ENCODE data around the gene PDE9A. TPM values are rescaled to one million over a fixed set of nuclear protein-coding genes. Genes with fewer than 3 reads are reported as not detected.
"Not testable (repeated sequence)": the region's sequence is repeated elsewhere in the genome, so short reads cannot be mapped to it uniquely, and the experiment has no call there.

PDE9A gene
- total RNA-seq, 1 donor from 2014 or later, result 16.7 TPM

DNA sequence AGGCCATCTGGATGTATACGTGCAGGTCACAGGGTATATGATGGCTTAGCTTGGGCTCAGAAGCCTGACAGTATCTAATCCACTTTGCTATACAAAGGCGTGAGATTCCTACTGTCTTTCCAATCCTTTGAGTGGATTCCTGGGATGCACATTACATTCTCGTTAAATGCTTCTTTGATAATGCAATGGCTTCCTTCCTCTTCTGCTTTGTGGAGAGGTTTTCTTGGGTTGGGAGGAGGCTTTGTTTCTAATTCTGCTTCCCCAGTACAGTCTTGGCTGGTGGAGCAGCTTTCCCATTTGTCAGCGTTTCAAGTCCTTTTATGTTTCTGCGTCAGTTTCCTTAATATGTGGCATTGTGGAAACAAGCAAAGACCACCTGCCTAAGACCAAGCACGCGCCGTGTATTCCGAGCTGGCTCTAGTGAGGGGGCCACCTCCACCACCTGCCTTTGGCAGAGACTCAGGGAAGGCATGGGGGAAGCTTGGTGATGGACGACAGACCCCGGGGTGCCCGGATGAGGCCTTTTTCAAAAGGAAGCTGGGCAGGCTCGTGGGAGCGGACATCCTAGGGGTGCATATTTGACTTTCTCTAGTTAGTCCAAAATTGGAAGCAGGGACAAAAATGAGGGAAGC is 153.2 kb downstream of the PDE9A start:
- DNase-seq, result no peak

DNA sequence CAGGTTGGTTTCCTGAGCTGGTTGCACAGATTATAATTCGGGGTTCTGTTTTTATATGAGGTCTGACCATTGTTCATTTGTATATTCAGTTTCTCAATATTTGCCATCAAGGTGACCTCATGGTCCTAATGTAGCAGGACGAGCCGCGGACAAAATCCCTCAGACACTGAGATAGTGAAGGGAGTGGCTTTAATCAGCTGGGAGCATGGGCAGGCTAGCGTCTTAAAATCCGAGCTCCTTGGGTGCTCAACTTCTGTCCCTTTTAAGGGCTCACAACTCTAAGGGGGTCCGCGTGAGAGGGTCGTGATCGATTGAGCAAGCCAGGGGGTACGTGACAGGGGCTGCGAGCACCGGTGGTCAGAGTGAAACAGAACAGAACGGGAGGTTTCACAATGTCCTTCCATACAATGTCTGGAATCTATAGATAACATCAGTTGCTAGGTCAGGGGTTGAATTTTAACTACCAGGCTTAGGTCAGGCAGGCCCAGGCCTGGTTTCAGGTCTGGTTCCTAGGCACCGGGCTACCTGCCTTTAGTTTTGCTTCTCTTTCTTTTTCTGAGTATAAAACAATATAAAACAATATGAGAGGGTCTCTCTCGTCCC is 154.0 kb downstream of the PDE9A start:
- DNase-seq, result not testable (repeated sequence)

DNA sequence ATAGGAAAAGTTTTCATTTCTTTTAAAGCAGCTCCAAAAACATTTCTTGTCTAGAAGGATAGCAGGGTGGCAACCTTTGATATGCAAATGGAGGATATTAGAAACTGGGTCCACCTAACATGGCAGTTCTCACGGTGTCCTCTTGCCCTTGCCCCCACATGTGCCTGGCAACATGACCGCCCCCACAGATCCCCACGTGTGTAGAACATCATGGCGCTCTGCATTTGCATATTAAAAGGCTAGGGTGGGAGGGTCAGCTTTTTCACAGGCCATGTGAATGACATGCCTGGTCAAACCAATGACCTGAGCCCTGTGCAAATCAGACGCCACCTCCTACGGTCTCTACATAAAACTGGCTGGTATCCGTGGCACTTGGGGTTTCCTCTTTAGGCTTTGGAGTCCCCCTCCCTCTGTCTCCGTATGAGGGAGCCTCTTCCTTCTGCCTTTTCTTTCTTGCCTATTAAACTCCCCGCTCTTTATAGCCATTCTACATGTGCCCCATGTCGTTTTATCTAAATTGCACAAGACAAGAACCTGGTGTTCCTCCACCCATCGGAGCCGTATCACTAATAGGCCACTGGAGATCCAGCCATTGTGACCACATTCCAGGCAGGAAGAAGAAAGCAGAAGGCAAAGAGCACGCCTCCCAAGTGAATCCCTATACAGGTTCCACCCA is 154.7 kb downstream of the PDE9A start:
- no peak for DNase-seq

DNA sequence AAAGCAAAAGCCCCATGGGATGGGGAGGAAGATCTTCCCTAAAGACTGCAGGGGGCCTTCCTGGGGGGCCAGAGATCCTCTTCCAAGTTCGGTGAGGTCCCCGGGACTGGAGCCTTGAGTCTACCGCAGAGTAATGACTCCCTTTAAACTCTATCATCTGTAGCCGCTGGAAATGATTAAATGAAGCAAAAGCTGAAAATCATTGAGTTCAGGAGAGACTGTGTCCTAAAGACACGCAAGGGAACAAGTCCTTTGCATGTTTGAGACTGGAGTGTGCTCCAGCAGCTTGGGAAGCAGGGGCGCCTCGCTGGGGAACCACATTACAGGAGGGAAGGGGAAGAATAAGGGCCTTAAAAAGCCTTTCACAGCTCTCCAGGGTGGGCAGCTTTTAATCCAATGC is 155.8 kb downstream of the PDE9A start:
- no peak for DNase-seq

DNA sequence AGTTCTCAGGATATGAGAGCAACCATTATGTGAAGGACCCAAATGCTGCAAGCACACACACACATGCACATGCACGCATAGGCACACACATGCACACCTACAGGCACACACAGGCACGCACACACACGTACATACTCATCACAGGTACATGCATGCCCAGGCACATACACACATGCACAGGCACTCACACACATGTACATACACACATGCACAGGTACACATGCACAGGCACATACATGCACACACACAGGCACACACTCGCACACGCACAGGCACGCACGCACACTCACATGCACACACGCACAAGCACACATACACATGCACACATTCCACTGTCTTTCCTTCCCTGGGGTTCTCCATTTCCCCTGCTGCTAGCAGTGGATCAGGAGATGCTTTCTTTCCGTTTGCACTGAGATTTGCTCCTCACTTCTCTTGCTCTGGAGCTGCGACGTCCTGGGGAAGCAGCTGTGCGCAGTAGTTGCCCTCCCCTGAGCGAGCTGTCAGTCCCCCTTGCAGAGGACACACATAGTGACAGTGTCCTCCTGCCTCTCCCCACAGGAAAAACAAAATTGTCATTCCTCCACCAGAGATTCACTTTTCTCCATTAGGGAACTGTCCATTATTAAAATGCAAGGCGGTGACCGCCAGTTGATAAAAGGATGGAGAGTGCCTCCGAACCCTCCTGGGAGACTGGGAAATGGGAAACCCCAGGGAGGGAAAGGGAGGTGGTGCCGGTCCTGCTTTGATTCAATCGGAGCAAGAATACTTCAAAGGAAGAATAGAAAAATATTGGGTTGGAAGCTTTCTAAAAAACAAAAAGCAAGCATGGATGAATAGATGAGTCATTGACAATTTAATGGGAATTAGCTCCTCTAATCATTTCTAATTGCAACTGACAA is 156.4 kb downstream of the PDE9A start:
- DNase-seq, result no peak

DNA sequence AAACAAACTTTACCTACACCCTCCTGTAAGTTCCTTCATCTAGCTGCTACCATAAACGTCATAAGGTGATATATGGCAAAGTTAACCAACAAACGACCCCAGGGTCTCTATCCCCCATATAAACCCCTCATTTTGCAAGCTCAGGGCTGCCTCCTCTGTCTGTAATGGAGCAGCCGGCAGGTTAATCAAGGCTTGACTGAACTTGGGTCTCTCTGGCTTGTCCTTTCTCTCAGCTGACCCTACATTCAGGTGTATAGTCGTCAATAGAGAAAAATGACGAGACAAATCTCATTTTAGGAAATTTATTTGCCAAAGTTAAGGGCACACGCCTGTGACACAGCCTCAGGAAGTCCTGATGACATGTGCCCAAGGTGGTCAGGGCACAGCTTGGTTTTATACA is 158.5 kb downstream of the PDE9A start:
- no peak for DNase-seq

DNA sequence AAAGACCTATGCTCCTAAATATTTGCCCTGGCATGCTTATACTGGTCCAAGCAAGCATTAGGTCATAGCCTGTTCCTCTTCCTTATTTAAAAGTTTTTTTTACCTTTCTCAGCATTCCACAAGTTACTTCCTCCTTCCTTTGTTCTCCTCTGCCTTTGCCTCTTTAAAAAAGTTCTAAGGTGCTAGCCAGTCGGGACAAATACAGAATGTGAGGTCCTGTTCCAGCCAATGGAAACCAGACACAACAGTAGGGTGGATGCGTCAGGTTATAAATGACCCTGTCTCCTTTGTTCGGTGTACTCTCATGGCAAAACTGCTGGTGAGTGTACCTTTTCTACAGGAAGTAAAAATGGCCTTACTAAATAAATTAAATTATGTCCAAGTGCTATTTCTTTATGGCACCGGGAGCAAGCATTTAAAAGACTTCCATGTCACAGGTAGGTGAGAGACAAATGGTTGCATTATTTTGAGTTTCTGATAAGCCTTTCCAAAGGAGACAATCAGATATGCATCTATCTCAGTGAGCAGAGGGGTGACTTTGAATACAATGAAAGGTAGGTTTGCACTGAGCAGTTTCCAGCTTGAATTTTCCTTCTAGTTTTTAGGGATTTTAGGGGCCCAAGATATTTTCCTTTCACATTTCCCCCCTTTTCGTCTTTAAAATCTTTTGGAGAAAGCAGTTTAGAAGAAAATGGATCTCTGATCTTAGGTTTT is 159.3 kb downstream of the PDE9A start:
- not testable (repeated sequence) for DNase-seq

DNA sequence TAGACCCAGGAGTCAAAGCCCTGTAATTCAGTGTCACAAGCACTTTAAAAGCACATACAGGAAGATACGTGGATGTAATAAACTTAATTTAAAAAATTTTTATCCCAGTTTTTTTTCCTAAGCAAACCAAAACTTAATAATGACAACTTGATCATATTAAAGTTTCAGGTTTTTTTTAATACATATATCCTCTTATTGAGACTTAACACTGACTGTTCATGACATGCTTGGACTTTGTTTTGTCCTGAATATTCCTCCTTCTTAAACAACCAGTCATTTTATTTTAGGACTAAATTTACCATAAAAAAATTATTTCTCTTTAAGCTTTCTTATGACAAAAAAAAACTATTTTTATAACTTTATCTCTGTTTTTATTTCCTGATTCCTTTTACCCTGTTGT is 161.8 kb downstream of the PDE9A start:
- DNase-seq, result no peak

DNA sequence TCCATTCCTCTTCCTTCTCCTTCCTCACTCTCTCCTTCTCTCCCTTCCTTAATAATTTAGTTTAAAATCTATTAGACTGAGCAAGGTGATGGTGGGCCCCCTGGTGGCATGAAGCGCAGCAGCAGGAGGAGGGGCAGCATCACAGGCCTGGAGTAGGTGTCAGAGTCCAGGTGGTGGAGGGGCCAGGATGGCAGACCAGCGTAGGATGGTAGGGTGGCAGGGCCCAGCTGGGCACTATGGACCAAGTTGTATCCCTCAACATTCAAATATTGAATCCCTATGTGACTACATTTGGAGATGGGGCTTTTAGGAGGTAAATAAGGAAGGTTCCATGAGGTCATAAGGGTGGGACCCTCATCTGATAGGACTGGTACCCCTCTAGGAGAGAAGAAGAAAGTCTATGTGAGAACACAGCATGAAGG is 164.9 kb downstream of the PDE9A start:
- no peak for DNase-seq

DNA sequence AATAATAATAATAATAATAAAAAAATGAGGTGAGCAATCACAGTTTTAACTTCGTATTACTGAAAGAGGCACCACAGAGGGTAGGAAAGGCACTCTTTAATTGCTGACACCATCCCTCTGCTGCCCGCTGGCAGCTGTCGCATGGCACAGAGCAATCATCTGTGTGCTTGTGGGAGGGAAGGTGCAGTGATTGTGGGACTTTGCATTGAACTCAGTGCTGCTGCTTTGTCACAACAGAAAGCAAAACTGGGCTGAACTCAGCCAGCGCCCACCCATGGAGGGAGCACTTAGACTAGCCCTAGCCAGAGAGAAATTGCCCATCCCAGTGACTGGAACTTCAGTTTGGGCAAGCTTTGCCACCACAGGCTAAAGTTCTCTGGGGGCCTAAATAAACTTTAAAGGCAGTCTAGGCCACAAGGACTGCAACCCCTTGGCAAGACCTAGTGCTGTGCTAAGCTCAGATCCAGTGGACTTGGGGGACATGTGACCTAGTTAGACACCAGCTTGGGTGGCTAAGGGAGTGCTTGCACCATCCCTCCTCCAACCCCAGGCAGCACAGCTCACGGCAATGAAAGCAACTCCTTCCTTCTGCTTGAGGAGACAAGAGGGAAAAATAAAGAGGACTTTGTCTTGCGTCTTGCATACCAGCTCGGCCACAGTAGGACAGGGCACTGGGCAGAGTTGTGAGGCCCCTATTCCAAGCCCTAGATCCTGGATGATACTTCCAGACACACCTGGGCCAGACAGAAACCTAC is 166.6 kb downstream of the PDE9A start:
- DNase-seq, result no peak

DNA sequence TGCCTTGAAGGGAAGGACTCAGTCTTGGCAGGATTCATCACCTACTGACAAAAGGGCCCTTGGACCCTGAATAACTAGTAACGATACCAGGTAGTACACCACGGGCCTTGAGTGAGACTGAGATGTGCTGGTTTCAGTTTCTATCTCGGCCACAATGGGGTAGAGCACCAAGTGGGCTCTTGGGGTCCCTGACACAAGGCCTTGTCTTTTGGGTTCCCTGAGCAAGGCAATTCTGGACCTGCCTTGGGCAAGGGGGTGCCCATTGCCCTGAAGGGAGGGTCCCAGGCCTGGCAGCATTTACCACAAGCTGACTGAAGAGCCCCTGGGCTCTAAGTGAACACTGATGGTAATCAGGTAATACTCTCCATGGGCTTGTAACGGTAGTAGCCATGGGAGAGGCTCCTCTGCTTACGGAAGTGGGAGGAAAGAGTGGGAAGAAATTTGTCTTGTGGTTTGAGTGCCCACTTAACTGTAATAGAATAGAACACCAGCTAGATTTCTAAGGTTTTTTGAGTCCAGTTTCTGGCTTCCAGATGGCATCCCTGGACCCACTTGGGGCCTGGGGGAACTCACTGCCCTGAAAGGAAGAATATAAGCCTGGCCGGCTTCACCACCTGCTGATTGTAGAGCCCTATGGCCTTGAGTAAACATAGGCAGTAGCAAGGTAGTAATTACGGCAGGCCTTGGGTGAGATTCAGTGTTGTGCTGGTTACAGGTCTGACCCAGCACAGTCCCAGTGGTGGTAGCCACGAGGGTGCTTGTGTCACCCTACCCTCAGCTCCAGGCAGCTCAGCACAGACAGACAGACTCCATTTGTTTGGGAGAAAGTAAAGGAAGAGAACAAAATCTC is 167.4 kb downstream of the PDE9A start:
- no peak for DNase-seq

Other genes with a start within 250 kb of the PDE9A start
- gene UBASH3A, start 249.7 kb upstream of the PDE9A start, total RNA-seq, result not detected
- gene RSPH1, start 157.4 kb upstream of the PDE9A start, total RNA-seq, result 0.16 TPM
- 24.5 TPM for gene SLC37A1, start 139.8 kb upstream of the PDE9A start, total RNA-seq
- 15.1 TPM for gene WDR4, start 225.9 kb downstream of the PDE9A start, total RNA-seq
- gene NDUFV3, start 239.7 kb downstream of the PDE9A start, total RNA-seq, result 26.7 TPM

All from occipital lobe (tissue), 2 donors.